NCI-H1417 (cell line): ENCODE measurements around the gene S100A12.
"Not testable (repeated sequence)": the region's sequence is repeated elsewhere in the genome, so short reads cannot be mapped to it uniquely, and the experiment has no call there.

Source experiments
- DNase-seq, 3 experiments: peaks; one replicate each; lab custom pipeline; 2025; lab: John Stamatoyannopoulos, UW

The S100A12 gene

DNA sequence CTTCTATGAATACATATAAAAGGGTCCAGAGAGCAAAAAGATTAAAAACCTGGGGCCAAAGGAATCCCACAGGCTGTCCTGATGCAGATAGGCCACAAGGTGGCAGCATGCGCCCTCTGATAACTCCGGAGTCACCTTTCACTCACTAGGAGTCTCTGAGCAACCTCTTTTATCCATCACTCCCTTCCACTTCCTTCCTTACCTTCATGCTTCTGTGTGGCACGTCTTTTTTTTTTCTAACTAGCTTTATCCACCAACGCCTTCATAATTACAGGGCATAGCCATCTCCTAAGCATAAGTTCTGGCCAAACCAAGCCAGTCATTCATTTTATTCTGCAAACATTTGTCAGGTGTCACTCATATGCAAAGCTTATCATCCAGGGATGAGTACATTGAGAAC, 22.9 kb downstream of the S100A12 start:
- peak; percentile 68 to 89 (median 88) for DNase-seq

GRCh38 chr1:153350321-153350957, 25.0 kb downstream of the S100A12 start:
- no peak for DNase-seq

DNA sequence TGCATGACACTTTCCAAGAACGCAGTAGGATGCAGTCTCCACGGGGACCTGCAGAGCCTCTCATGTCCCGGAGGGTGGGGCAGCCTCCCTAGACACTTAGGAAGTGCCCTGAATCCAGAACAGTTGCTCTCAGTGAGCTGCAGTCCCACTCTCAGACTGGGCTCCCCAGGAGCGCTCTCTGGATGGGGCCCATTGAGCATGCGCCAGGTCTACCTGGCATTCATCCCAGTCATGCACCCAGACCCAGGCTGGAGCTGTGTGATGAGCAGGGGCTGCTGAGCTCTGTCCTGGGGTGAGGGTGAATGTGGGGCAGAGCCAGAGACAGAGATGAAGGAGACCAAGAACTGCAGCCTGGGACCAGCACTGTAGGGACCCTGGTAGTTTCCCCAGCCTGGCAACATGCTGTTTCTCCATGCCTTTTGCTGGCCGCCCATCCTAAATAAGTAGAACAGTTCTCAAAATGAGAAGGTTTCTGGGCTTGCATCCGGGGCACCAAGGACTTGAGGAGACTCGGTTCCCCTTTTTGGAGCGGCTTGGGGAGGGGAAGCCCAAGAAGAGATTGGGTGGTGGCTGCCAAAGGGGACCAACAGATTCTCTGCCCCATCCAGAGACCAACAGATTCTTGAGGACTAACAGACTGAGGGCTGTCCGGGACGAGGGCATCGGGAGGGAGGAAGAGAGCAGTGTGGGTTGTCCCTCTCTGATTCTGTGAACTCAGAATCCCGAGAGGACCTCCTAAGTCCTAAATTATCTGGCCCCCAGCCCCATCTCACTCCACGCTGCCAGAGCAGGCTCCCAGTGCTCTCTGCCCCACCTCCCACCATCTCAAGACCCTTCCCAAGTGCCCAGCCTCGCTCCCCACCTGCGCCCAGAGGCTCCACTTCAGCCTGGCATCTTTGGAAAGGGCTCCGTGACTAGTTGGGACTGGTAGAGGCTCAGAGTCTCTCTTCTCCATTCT, 25.8 kb downstream of the S100A12 start:
- no peak for DNase-seq

GRCh38 chr1:153348511-153349362, 26.7 kb downstream of the S100A12 start, which contains the start of gene PGLYRP4:
Gene PGLYRP4, minus strand, starts transcription at chr1:153348841. Its CDS starts 909 bp downstream, at chr1:153347932.
- no peak for DNase-seq

- DNase-seq, result peak in 1 of 3 experiments; percentile 49
These were observed 27.6 kb downstream of the S100A12 start for GRCh38 chr1:153347856-153348255.

GRCh38 chr1:153347049-153347448, 28.4 kb downstream of the S100A12 start:
- DNase-seq, result not testable (repeated sequence)

- DNase-seq, result peak in 1 of 3 experiments; percentile 100
These were observed 29.2 kb downstream of the S100A12 start for GRCh38 chr1:153346077-153346723.

DNA sequence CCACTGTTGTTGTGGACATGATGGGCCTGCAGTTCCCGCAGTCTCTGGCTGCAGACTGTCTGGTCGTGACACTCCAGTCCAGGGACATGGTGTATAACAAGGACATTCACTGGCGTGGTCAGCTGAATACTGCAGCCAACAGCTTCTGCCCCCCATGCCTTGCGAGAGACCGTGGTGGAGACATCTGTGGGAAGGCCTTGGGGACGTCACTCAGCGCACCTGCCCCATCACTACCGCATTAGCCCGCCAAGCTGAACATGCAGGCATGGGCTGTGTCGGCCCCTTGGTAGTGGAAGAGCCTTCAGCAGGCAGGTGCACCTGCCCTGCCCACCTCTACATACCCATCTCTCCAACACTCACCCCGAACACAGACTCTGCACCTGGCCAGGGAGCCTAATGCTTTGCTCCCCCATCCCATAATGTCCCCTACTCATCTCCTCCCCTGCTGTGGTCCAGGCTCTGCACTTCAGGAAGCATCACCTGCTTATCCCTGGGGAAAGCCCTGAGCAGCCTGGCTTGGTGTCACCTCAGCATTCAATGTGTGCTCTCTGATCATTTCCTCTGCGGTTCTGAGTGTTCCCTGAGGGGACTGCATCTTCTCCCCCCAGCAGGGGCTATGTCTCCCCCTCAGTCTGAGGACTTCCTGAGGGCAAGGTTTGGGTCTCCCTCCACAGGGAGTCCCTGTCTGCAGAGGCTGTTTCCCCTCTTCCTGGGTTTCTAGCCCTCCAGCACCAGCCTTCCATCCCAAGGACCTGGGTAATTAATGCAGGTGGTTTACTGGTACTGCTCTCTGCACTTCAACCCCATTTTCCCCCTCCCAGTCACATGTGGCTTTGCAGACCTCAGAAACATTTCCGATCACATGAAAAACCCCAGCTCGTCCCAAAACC, 30.0 kb downstream of the S100A12 start:
- DNase-seq, result peak; percentile 60 to 90 (median 77)

GRCh38 chr1:153344718-153345025, 30.7 kb downstream of the S100A12 start:
- DNase-seq, result peak; percentile 12 to 66 (median 23)

- DNase-seq, result no peak
These were observed 31.4 kb downstream of the S100A12 start for GRCh38 chr1:153343811-153344717.

- DNase-seq, result peak in 1 of 3 experiments; percentile 83
These were observed 32.3 kb downstream of the S100A12 start for GRCh38 chr1:153343040-153343681.

DNA sequence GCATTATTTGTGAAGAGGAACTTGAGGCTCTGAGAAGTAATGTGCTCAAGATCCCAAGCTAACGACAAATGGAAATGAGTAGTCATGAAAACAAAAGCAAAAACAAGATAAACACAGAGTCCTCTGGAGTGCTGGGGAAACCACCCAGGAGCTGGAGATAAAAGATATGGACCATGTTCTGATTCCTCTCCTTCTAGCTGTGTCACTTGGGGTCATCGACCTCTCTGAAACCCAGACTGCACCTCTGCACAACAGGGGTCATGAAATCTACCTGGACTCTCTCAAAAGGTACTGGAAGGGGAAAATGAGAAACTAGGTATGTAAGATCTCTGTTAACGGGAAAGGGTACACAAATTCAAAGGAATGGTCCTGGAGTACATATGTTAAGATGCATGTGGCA, 33.2 kb downstream of the S100A12 start:
- no peak for DNase-seq

- DNase-seq, result no peak
These were observed 33.9 kb downstream of the S100A12 start for GRCh38 chr1:153341431-153341934.

DNA sequence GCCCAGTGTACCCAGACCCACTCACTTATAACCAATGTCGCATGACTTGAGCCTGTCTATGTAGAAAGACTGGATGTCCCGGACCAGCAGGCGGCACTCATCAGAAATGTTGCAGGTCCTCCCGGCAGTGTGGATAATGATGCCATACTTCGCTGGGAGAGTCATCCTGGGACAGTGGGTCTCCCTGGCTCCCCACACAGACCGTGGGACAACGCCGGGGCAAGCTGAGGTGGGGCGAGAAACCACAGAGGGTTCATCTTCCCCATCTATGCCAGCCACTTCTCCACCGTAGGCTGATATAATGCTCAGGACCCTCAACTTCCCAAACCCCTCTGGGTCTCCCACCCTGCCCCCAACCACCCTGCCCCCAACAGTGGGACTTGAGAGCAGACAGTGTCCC, 35.1 kb downstream of the S100A12 start:
- no peak for DNase-seq

GRCh38 chr1:153339802-153340201, 35.6 kb downstream of the S100A12 start:
- no peak for DNase-seq

DNA sequence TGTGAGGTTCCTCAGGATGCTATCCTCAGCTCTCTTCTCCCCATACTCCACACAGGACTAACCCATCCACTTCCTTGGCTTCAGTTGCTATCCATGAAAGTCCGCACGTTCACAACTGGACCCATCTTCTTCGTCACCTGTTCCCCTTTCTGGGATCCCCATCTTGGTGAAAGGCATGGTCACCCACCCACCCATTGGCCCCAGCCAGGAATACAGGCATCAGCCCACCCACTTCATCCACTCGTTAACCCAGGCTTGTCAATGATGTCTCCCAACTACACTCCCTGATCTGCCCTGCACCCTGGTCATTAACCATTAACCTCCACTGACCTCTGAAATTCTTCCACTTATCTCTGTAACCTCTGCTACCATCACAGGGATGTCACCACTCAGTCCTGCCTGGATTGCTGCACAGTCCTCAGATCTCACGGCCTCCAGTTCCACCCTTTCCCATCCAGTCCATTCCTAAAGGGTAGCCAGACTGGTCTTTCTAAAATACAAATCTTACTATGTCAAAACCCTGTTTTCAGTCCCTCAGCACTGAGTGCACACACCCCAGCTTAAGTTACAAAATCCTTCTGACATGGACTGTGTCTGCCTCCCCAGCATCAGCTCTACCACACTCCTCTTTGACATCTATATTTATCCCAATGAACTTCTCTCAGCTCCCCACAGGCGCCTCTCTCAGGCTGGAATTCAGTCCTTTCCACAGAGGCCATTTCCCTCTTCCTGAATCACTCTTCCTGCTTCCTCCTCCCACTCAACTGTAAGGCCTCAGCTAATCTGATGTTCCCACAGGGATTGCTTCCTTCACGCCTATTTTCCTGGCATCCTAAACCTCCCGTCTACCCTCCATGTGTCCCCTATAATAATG, 37.2 kb downstream of the S100A12 start:
- no peak for DNase-seq

DNA sequence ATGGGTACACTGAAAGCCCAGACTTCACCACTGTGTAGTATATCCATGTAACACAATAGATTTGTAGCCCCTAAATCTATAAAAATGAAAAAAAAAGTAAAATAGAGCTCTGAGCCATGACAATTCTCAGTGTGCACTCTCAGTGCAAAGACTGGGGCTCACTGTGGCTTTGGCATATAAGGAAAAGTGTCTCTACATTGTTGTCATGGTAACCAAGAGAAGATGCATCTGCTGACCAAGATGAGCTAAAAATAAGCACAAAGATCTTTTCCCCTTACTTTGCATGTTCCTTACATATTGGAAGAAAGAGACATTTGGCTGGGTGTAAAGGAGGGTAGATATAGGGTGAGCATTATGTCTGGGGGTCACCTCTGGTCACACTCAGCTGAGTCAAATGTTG, 38.8 kb downstream of the S100A12 start:
- no peak for DNase-seq

DNA sequence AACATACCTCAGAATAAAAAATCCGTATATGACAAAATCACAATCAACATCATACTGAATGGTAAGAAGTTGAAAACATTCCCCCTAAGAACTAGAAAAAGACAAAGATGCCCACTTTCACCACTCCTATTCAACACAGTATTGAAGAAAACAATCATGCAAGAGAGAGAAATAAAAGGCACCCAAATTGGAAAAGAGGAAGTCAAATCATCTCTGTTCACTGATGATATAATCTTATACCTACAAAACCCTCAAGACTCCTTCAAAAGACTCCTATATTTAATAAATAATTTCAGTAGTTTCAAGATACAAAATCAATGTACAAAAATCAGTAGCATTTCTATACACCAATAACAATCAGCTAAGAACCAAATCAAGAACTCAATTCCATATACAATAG, 41.5 kb downstream of the S100A12 start:
- DNase-seq, result no peak
